A673 (cell line): ENCODE data around the gene TRMT10B. TPM values are rescaled to one million over a fixed set of nuclear protein-coding genes. Genes with fewer than 3 reads are reported as not detected.

ENCODE experiments used
- BruUV-seq: library from RNA; stranded (reverse); fragments of 400-500 nt; replicated peaks from 2 replicates; lab custom pipeline; 2021; lab: Mats Ljungman, UMichigan
- CTCF ChIA-PET: fragments of 300-600 bp; sonication (Branson Sonifier 250); formaldehyde crosslinking; loops from one replicate; lab custom pipeline; 2022; ENCODE audit warnings: antibody characterized with exemption; lab: Charles Lee
- POLR2A ChIA-PET: fragments of 300-600 bp; sonication (Branson Sonifier 250); formaldehyde crosslinking; loops from one replicate; lab custom pipeline; 2022; ENCODE audit warnings: antibody characterized with exemption; ENCODE audit not compliant: low non-redundant PET; lab: Charles Lee
- DNase-seq: peaks from one replicate; pipeline ENCODE4 v3.0.0-alpha.2; 2015; ENCODE audit warnings: low spot score
- H3K27ac ChIP-seq: fragments of 200-600 bp; sonication (generic); 2 replicates; pipeline ENCODE4 v1.5.1; 2016; ENCODE audit warnings: mixed run types, low read depth, mild to moderate bottlenecking, mixed read lengths, antibody characterized with exemption, low read length; ENCODE audit not compliant: poor library complexity, severe bottlenecking
- H3K27me3 ChIP-seq: fragments of 200-600 bp; sonication (generic); replicated peaks from 2 replicates; pipeline ENCODE4 v1.6.1; 2017; ENCODE audit warnings: mixed run types, low read depth, mild to moderate bottlenecking, mixed read lengths, antibody characterized with exemption, low read length; ENCODE audit not compliant: insufficient read depth, poor library complexity
- H3K36me3 ChIP-seq: fragments of 200-600 bp; sonication (generic); 2 replicates; pipeline ENCODE4 v1.6.1; 2016; ENCODE audit warnings: mixed run types, mild to moderate bottlenecking, mixed read lengths, antibody characterized with exemption, low read length; ENCODE audit not compliant: insufficient read depth, poor library complexity, severe bottlenecking
- H3K4me1 ChIP-seq: fragments of 200-600 bp; sonication (generic); 2 replicates; pipeline ENCODE4 v1.6.1; 2017; ENCODE audit warnings: mixed run types, mild to moderate bottlenecking, mixed read lengths, antibody characterized with exemption, low read length; ENCODE audit not compliant: insufficient read depth, poor library complexity, severe bottlenecking
- H3K4me3 ChIP-seq: fragments of 200-600 bp; sonication (generic); 2 replicates; pipeline ENCODE4 v1.5.1; 2016; ENCODE audit warnings: low read depth, mixed run types, mild to moderate bottlenecking, mixed read lengths, low read length; ENCODE audit not compliant: poor library complexity, severe bottlenecking
- H3K9me3 ChIP-seq: fragments of 200-600 bp; sonication (generic); 2 replicates; pipeline ENCODE4 v1.6.1; 2016; ENCODE audit warnings: mixed run types, low read depth, mild to moderate bottlenecking, mixed read lengths, antibody characterized with exemption, low read length; ENCODE audit not compliant: poor library complexity, severe bottlenecking
- EZH2 ChIP-seq: fragments of 200-600 bp; sonication (generic); IDR thresholded peaks from 2 replicates; pipeline ENCODE4 v1.6.1; 2017; ENCODE audit warnings: borderline replicate concordance, low read depth, mild to moderate bottlenecking, mixed read lengths, antibody characterized with exemption, low read length; ENCODE audit not compliant: poor library complexity, severe bottlenecking
- intact Hi-C: fragments of 100-400 bp; cut with micrococcal nuclease; formaldehyde crosslinking; loops from one replicate; pipeline ENCODE4 v1.10.0; 2022; ENCODE audit not compliant: unreplicated experiment
- total RNA-seq: library from RNA; stranded (reverse); gene quantifications from 2 replicates; pipeline ENCODE4 v1.2.3, GENCODE V29; 2021
- TF ChIP-seq, protein P1 (sequence below): fragments of 300-800, 200-600 bp; sonication (generic); conservative IDR thresholded peaks from 2 replicates; pipeline ENCODE4 v1.5.1; 2017; ENCODE audit warnings: low read depth, mild to moderate bottlenecking, antibody characterized with exemption, low read length, moderate library complexity, mixed read lengths

Gene TRMT10B
- total RNA-seq, 1 experiment from 2014 or later, result 7.8 TPM

DNA sequence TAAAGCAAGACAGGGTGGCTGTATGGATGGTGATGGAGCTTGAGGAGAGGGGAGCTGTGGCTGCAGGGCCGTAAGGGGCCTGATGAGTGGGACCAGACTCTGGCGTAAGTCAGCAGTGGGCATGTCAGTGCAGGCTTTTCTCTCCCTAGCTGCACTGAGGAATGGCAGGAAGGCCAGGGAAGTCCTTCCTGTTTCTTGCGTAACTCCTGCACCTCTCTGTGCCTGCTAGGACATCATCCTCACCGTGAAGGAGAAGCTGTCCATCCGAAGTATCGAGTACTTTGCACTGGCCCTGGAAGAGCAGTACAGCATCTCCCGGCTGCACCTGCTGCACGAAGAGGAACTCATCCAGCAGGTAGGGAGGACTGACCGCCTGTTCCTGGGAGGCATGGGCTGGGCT is 24.1 kb upstream of the TRMT10B start:
- ChIA-PET CTCF (no interaction called here), POLR2A (no interaction called here)
- H3K9me3 ChIP-seq, result no peaks in the 10 kb centered on the region
- H3K4me1 ChIP-seq, result no peaks in the 10 kb centered on the region
- no peak overlapping the region for H3K27ac ChIP-seq
- H3K36me3 ChIP-seq, result no peaks in the 10 kb centered on the region
- H3K27me3 ChIP-seq, result peaks cover 3% of the 10 kb centered on the region
- DNase-seq, result no peak
- no peak for TF ChIP-seq EZH2
- TF ChIP-seq, protein P1, sequence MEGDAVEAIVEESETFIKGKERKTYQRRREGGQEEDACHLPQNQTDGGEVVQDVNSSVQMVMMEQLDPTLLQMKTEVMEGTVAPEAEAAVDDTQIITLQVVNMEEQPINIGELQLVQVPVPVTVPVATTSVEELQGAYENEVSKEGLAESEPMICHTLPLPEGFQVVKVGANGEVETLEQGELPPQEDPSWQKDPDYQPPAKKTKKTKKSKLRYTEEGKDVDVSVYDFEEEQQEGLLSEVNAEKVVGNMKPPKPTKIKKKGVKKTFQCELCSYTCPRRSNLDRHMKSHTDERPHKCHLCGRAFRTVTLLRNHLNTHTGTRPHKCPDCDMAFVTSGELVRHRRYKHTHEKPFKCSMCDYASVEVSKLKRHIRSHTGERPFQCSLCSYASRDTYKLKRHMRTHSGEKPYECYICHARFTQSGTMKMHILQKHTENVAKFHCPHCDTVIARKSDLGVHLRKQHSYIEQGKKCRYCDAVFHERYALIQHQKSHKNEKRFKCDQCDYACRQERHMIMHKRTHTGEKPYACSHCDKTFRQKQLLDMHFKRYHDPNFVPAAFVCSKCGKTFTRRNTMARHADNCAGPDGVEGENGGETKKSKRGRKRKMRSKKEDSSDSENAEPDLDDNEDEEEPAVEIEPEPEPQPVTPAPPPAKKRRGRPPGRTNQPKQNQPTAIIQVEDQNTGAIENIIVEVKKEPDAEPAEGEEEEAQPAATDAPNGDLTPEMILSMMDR, result no peak
- H3K4me3 ChIP-seq, result no peak overlapping the region
- BruUV-seq, result no TSS peak
- intact Hi-C loops, result no loop called here

DNA sequence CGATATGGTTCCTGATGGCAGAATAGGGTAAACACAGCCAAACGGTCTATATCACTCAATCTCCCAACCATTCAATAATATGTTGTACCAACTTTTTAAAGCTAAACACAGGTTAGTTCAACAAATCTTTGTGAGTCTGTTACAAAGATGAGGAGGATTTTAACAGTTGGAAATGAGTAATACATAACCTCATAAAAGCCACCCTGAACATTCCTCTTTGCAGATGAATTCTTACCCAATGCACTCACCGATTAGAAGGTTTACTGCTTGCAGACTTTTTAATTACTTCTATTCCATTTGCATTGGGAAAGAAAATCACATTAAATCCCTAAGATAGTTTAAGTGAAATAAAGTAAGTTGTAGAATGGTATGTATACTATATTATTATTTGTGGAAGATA is 23.3 kb upstream of the TRMT10B start:
- TF ChIP-seq, protein P1, result no peak
- TF ChIP-seq EZH2, result no peak
- peaks cover 3% of the 10 kb centered on the region for H3K27me3 ChIP-seq
- H3K9me3 ChIP-seq, result no peaks in the 10 kb centered on the region
- no peak overlapping the region for H3K4me3 ChIP-seq
- ChIA-PET POLR2A (no interaction called here), CTCF (no interaction called here)
- no peaks in the 10 kb centered on the region for H3K4me1 ChIP-seq
- no TSS peak for BruUV-seq
- H3K27ac ChIP-seq, result no peak overlapping the region
- intact Hi-C loops, result no loop called here
- no peaks in the 10 kb centered on the region for H3K36me3 ChIP-seq
- no peak for DNase-seq

DNA sequence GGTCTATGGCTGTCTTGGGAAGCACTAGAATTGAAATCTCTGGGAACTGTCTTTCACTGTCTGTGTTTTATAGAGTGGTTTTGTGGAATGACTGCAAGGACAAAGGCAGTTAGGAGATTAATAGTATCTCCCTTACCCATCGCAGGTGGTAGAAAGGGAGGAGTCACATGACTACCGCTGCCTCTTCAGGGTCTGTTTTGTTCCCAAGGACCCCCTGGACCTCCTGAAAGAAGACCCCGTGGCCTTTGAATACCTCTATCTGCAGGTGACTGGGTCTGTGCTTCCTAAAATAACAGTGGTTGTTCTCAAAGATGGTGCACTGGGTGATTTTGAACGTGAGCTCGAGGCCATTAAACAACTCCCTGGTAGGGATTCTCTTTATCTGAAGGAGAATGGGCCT is 22.8 kb upstream of the TRMT10B start:
- ChIA-PET POLR2A (no interaction called here), CTCF (no interaction called here)
- Histone ChIP-seq H3K9me3 (no peaks in the 10 kb centered on the region), H3K4me1 (no peaks in the 10 kb centered on the region), H3K36me3 (no peaks in the 10 kb centered on the region), H3K4me3 (no peak overlapping the region), H3K27ac (no peak overlapping the region), H3K27me3 (peaks cover 3% of the 10 kb centered on the region)
- intact Hi-C loops, result no loop called here
- no peak for DNase-seq
- no peak for TF ChIP-seq EZH2
- TF ChIP-seq, protein P1, result no peak
- no TSS peak for BruUV-seq
